Measurements from ENCODE around the gene IGSF21. TPM values are rescaled to one million over a fixed set of nuclear protein-coding genes. Genes with fewer than 3 reads are reported as not detected.

Gene IGSF21
- total RNA-seq, 1 donor from 2014 or later = not detected

DNA sequence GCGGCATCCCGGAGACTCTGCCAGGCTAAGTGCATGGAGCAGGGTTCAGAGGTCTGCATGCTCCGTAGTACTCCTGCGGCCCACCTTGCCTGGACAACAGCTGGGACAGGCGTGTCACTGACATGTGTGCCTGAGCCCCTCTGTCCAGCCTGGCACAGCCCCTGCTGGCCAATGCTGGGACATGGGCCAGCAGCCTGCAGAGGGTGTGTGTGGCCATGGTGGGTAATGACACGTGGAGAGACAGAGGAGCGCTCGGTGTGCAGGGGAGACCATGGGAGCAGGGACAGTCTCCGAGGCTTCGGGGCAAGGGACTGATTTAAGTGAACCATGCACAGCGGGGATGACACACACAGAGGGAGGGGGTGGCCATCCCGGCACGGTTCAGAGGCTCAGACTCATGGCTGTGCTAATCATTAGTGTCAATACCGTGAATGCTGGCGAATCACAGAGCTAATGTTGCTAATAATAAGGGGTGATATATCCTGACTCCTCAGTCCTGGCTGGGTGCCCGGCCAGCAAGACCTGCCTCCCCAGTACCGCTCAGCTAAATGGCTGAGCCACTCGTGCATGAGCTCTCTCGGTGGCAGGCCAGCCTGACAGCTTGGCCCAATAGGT, 41.5 kb downstream of the IGSF21 start:
- H3K36me3 ChIP-seq (ENCODE audit: control insufficient read depth, insufficient read depth, low read length) = no peaks in the 10 kb centered on the region
- peak; percentile 17 for DNase-seq (ENCODE audit: low read depth)
- peak; percentile 55 for FAIRE-seq
- no peaks in the 10 kb centered on the region for H3K27me3 ChIP-seq (ENCODE audit: control insufficient read depth, insufficient read depth, low read length)
- TF ChIP-seq CTCF (IDR thresholded peaks at IDR 0.05; ENCODE audit: insufficient read depth, low read length, severe bottlenecking) = no peak
- H3K4me3 ChIP-seq (ENCODE audit: low read depth, low read length) = no peak overlapping the region

- DNase-seq (ENCODE audit: low read depth) (no peak), FAIRE-seq (peak; percentile 68)
- Histone ChIP-seq H3K27me3 (ENCODE audit: control insufficient read depth, insufficient read depth, low read length) (no peaks in the 10 kb centered on the region), H3K4me3 (ENCODE audit: low read depth, low read length) (no peak overlapping the region), H3K36me3 (ENCODE audit: control insufficient read depth, insufficient read depth, low read length) (no peaks in the 10 kb centered on the region)
- no peak for TF ChIP-seq CTCF (IDR thresholded peaks at IDR 0.05; ENCODE audit: insufficient read depth, low read length, severe bottlenecking)
These were observed 44.0 kb downstream of the IGSF21 start for GRCh38 chr1:18151436-18152122.

GRCh38 chr1:18154430-18155194, 47.0 kb downstream of the IGSF21 start:
- TF ChIP-seq CTCF (IDR thresholded peaks at IDR 0.05; ENCODE audit: insufficient read depth, low read length, severe bottlenecking) = no peak
- no peaks in the 10 kb centered on the region for H3K36me3 ChIP-seq (ENCODE audit: control insufficient read depth, insufficient read depth, low read length)
- no peak overlapping the region for H3K4me3 ChIP-seq (ENCODE audit: low read depth, low read length)
- DNase-seq (ENCODE audit: low read depth) (no peak), FAIRE-seq (no peak)
- H3K27me3 ChIP-seq (ENCODE audit: control insufficient read depth, insufficient read depth, low read length) = no peaks in the 10 kb centered on the region

GRCh38 chr1:18155881-18156385, 48.3 kb downstream of the IGSF21 start:
- Histone ChIP-seq H3K27me3 (ENCODE audit: control insufficient read depth, insufficient read depth, low read length) (no peaks in the 10 kb centered on the region), H3K4me3 (ENCODE audit: low read depth, low read length) (no peak overlapping the region), H3K36me3 (ENCODE audit: control insufficient read depth, insufficient read depth, low read length) (no peaks in the 10 kb centered on the region)
- TF ChIP-seq CTCF (IDR thresholded peaks at IDR 0.05; ENCODE audit: insufficient read depth, low read length, severe bottlenecking) = no peak
- FAIRE-seq = no peak
- DNase-seq (ENCODE audit: low read depth) = no peak

GRCh38 chr1:18157352-18157751, 49.8 kb downstream of the IGSF21 start:
- Histone ChIP-seq H3K4me3 (ENCODE audit: low read depth, low read length) (no peak overlapping the region), H3K27me3 (ENCODE audit: control insufficient read depth, insufficient read depth, low read length) (no peaks in the 10 kb centered on the region), H3K36me3 (ENCODE audit: control insufficient read depth, insufficient read depth, low read length) (no peaks in the 10 kb centered on the region)
- DNase-seq (ENCODE audit: low read depth) = no peak
- FAIRE-seq = no peak
- no peak for TF ChIP-seq CTCF (IDR thresholded peaks at IDR 0.05; ENCODE audit: insufficient read depth, low read length, severe bottlenecking)
